Pancreas (tissue), 10 donors: ENCODE measurements around the gene PARD3B. TPM values are rescaled to one million over a fixed set of nuclear protein-coding genes. Genes with fewer than 3 reads are reported as not detected.

Source experiments
- ATAC-seq, 4 donors: fragments of 200-7000 bp; cut with Tn5 transposase; one replicate each; pipeline versions ENCODE4 v1.8.0 to v1.9.1; 2020; ENCODE audit warnings: mild to moderate bottlenecking in 4 of 4, moderate library complexity in 4 of 4
- DNase-seq, 6 donors: peaks; one replicate each; pipeline ENCODE4 v3.0.0-alpha.2; 2020
- FAIRE-seq: peaks from 2 replicates; lab custom pipeline; 2012; peaks lifted over from hg19 to GRCh38; lab: Jason Lieb, UNC
- H3K27ac ChIP-seq, 4 donors: fragments of 200-600 bp; sonication (generic); 1 replicate in 3 of 4; 2 replicates in 1 of 4; pipeline versions ENCODE4 v1.5.0 to v1.8.0; 2020
- H3K27me3 ChIP-seq, 4 donors: fragments of 200-600 bp; one replicate each; pipeline ENCODE4 v1.8.0; 2021
- H3K36me3 ChIP-seq, 3 donors: fragments of 200-600 bp; sonication (generic) in 1 of 3; one replicate each; pipeline versions ENCODE4 v1.5.0 to v1.8.0; 2020 to 2021
- H3K4me1 ChIP-seq, 3 donors: fragments of 200-600 bp; one replicate each; pipeline ENCODE4 v1.8.0; 2021
- H3K4me3 ChIP-seq, 4 donors: fragments of 200-600 bp; sonication (generic) in 2 of 4; one replicate each; pipeline versions ENCODE4 v1.5.0 to v1.8.0; 2020 to 2021
- H3K9me3 ChIP-seq, 4 donors: fragments of 200-600 bp; one replicate each; pipeline ENCODE4 v1.8.0; 2021
- CTCF ChIP-seq, 4 donors: fragments of 200-600 bp; sonication (generic) in 3 of 4; IDR thresholded peaks; one replicate each; pipeline versions ENCODE4 v1.5.0 to v1.8.0; 2021; ENCODE audit warnings: antibody characterized with exemption in 4 of 4
- WGBS, 2 donors: extraction: QIAGEN DNeasy Blood & Tissue Kit; methylation state at CpG; one replicate each; pipeline ENCODE4 v1.1.7; 2013; 5-methylcytosine and 5-hydroxymethylcytosine counted together
- intact Hi-C, 3 donors: fragments of 100-400 bp; cut with DNase I; formaldehyde crosslinking; loops; one replicate each; pipeline versions ENCODE4 v1.11.1 to v1.14.2; 2022
- polyA plus RNA-seq, 2 donors: library from polyadenylated mRNA; stranded (reverse); fragments of 200-250 nt; gene quantifications; one replicate each; pipeline ENCODE4 v1.2.3, GENCODE V29; 2013
- total RNA-seq, 6 donors: library from RNA; stranded (reverse); fragmentation: NEBNext Ultra II Directional in 4 of 6; extraction: Animal tissue kit (Norgen Biotek cat#: 25700) in 4 of 6; gene quantifications; one replicate each; pipeline versions ENCODE4 v1.2.1 to v1.2.4, GENCODE V29; 2021 to 2023
- donor health status: healthy with polysubstance abuse.
- donor health status: DM: no; HTN: no; CAD: no; lungs with moderate emphysema.
- donor health status: DM: no; HTN: no; CAD: no.
- donor health status: control.
- donor health status: control.
- donor health status: Bipolar disorder and iron deficiency.
- donor health status: DM: yes; HTN: yes; CAD: no.
- donor health status: DM: no; HTN: no; CAD: no.
- donor health status: DM: no; HTN: no; CAD: no.
- donor health status: DM: yes; HTN: yes; CAD: no.

The PARD3B gene
- total and polyA plus RNA-seq, 8 donors, result 2.8 to 21.5 (median 12.7) TPM

- 86 to 88% methylated on average over 2 of the region's 2 CpGs for WGBS, 2 donors
- intact Hi-C loops, result no loop called here
- ATAC-seq, result no peak
- TF ChIP-seq CTCF (IDR thresholded peaks at IDR 0.05), result no peak
- Histone ChIP-seq H3K36me3 (no peaks in the 10 kb centered on the region), H3K4me3 (no peak overlapping the region), H3K27me3 (no peaks in the 10 kb centered on the region), H3K4me1 (no peaks in the 10 kb centered on the region), H3K27ac (no peak overlapping the region), H3K9me3 (no peaks in the 10 kb centered on the region)
- no peak for FAIRE-seq
- no peak for DNase-seq
These were observed 345.4 kb downstream of the PARD3B start for GRCh38 chr2:204890680-204891079.

- no peaks in the 10 kb centered on the region for H3K9me3 ChIP-seq
- no peak for ATAC-seq
- WGBS, 2 donors, result 84 to 98% methylated on average over 2 of the region's 2 CpGs
- no peak overlapping the region for H3K27ac ChIP-seq
- H3K36me3 ChIP-seq, result no peaks in the 10 kb centered on the region
- DNase-seq, result no peak
- H3K27me3 ChIP-seq, result no peaks in the 10 kb centered on the region
- FAIRE-seq, result no peak
- H3K4me1 ChIP-seq, result no peaks in the 10 kb centered on the region
- TF ChIP-seq CTCF (IDR thresholded peaks at IDR 0.05), result no peak
- intact Hi-C loops, result no loop called here
- no peak overlapping the region for H3K4me3 ChIP-seq
These were observed 346.5 kb downstream of the PARD3B start for GRCh38 chr2:204891739-204892138.

- DNase-seq (no peak), FAIRE-seq (no peak), ATAC-seq (no peak)
- H3K4me1 ChIP-seq, result no peaks in the 10 kb centered on the region
- no peaks in the 10 kb centered on the region for H3K9me3 ChIP-seq
- no peak for TF ChIP-seq CTCF (IDR thresholded peaks at IDR 0.05)
- no peak overlapping the region for H3K27ac ChIP-seq
- H3K36me3 ChIP-seq, result no peaks in the 10 kb centered on the region
- WGBS, 2 donors, result 96 to 100% methylated on average over 1 of the region's 1 CpG
- no peaks in the 10 kb centered on the region for H3K27me3 ChIP-seq
- H3K4me3 ChIP-seq, result no peak overlapping the region
- intact Hi-C loops, result no loop called here
These were observed 347.4 kb downstream of the PARD3B start for GRCh38 chr2:204892506-204893255.

GRCh38 chr2:204896146-204896545, 350.9 kb downstream of the PARD3B start:
- no peak for TF ChIP-seq CTCF (IDR thresholded peaks at IDR 0.05)
- intact Hi-C loops, result no loop called here
- no peak for ATAC-seq
- Histone ChIP-seq H3K27ac (no peak overlapping the region), H3K9me3 (no peaks in the 10 kb centered on the region), H3K36me3 (no peaks in the 10 kb centered on the region), H3K27me3 (no peaks in the 10 kb centered on the region), H3K4me3 (no peak overlapping the region), H3K4me1 (no peaks in the 10 kb centered on the region)
- DNase-seq, result no peak
- 91 to 93% methylated on average over 4 of the region's 4 CpGs for WGBS, 2 donors
- FAIRE-seq, result no peak

- no peak for TF ChIP-seq CTCF (IDR thresholded peaks at IDR 0.05)
- intact Hi-C loops, result no loop called here
- no peak for DNase-seq
- no peak for FAIRE-seq
- ATAC-seq, result peak in 1 of 4 donors; percentile 40
- 77 to 78% methylated on average over 1 of the region's 1 CpG for WGBS, 2 donors
- H3K4me1 ChIP-seq, result no peaks in the 10 kb centered on the region
- no peak overlapping the region for H3K4me3 ChIP-seq
- no peak overlapping the region for H3K27ac ChIP-seq
- no peaks in the 10 kb centered on the region for H3K9me3 ChIP-seq
- no peaks in the 10 kb centered on the region for H3K27me3 ChIP-seq
- H3K36me3 ChIP-seq, result no peaks in the 10 kb centered on the region
These were observed 352.3 kb downstream of the PARD3B start for GRCh38 chr2:204897561-204897960.
